Esophagus squamous epithelium (tissue), 5 donors: ENCODE measurements around the gene TECPR2. TPM values are rescaled to one million over a fixed set of nuclear protein-coding genes. Genes with fewer than 3 reads are reported as not detected.

Experiments
- DNase-seq: peaks from one replicate; lab custom pipeline; 2025; lab: John Stamatoyannopoulos, UW
- H3K27ac ChIP-seq, 4 donors: fragments of 200-600 bp; sonication (generic); one replicate each; pipeline ENCODE4 v1.5.1; 2016 to 2019; ENCODE audit warnings: mild to moderate bottlenecking in 1 of 4
- H3K27me3 ChIP-seq, 4 donors: fragments of 200-600 bp; sonication (generic); 1 replicate in 3 of 4; 2 replicates in 1 of 4; pipeline versions ENCODE4 v1.5.1 to v1.6.0; 2017 to 2021; ENCODE audit warnings: antibody characterized with exemption in 1 of 4
- H3K36me3 ChIP-seq, 3 donors: fragments of 200-600 bp; sonication (generic); one replicate each; pipeline ENCODE4 v1.5.1; 2016 to 2019
- H3K4me1 ChIP-seq, 3 donors: fragments of 200-600 bp; sonication (generic); one replicate each; pipeline ENCODE4 v1.5.1; 2017 to 2019
- H3K4me3 ChIP-seq, 4 donors: fragments of 200-600 bp; sonication (generic); 1 replicate in 3 of 4; 2 replicates in 1 of 4; pipeline ENCODE4 v1.5.1; 2016 to 2019; ENCODE audit warnings: mild to moderate bottlenecking in 2 of 4, moderate library complexity in 1 of 4
- H3K9me3 ChIP-seq, 3 donors: fragments of 200-600 bp; sonication (generic); one replicate each; pipeline ENCODE4 v1.5.1; 2016 to 2019
- POLR2A ChIP-seq, 4 donors: fragments of 450-650 bp; IDR thresholded peaks; one replicate each; pipeline ENCODE4 v1.6.1; 2017; ENCODE audit warnings: antibody characterized with exemption in 4 of 4, mild to moderate bottlenecking in 4 of 4, moderate library complexity in 3 of 4
- WGBS, 2 donors: methylation state at CpG; one replicate each; pipeline ENCODE4 v1.1.5; 2018; 5-methylcytosine and 5-hydroxymethylcytosine counted together
- intact Hi-C: fragments of 100-400 bp; cut with DNase I; formaldehyde crosslinking; loops from one replicate; pipeline ENCODE4 v1.15.0; 2022
- total RNA-seq, 4 donors: library from RNA; depleted of rRNA; stranded (reverse); fragments of >200 nt; gene quantifications; one replicate each; pipeline ENCODE4 v1.1.0, GENCODE V29; 2016
- TF ChIP-seq, protein P1 (sequence below), 6 experiments: fragments of 450-650 bp in 4 of 6; fragments of 200-600 bp in 2 of 6; sonication (generic) in 2 of 6; IDR thresholded peaks; one replicate each; pipeline ENCODE4 v1.5.1; 2016 to 2019; ENCODE audit warnings: antibody characterized with exemption in 6 of 6, mild to moderate bottlenecking in 4 of 6, moderate library complexity in 4 of 6
- donor health status: DM: yes; HTN: yes; CAD: no.

TECPR2 gene
- total RNA-seq, 4 donors from 2014 or later = 5.4 to 18.1 (median 12.9) TPM

DNA sequence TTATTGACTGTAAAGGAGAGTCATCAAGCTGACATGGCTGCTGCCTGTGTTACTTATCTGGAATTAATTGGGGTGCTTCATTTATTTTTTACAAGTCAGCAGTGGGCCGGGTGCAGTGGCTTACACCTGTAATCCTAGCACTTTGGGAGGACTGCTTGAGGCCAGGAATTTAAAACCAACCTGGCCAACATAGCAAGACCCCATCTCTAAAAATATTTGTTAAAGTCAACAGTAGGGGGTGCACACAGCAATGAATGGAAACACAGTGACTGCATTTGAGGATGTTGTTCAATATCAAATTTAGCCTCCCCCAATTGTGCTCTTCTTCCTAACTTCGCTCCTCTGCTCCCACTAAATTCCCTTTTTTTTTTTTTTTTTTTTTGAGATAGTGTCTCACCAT lies 94.8 kb downstream of the TECPR2 start:
- Histone ChIP-seq H3K9me3 (no peaks in the 10 kb centered on the region), H3K4me3 (no peak overlapping the region), H3K36me3 (peaks cover 3 to 73% (median 3%) of the 10 kb centered on the region in 3 donors), H3K27me3 (no peaks in the 10 kb centered on the region), H3K4me1 (no peaks in the 10 kb centered on the region), H3K27ac (no peak overlapping the region)
- TF ChIP-seq POLR2A (IDR thresholded peaks at IDR 0.05) = no peak
- TF ChIP-seq, protein P1, sequence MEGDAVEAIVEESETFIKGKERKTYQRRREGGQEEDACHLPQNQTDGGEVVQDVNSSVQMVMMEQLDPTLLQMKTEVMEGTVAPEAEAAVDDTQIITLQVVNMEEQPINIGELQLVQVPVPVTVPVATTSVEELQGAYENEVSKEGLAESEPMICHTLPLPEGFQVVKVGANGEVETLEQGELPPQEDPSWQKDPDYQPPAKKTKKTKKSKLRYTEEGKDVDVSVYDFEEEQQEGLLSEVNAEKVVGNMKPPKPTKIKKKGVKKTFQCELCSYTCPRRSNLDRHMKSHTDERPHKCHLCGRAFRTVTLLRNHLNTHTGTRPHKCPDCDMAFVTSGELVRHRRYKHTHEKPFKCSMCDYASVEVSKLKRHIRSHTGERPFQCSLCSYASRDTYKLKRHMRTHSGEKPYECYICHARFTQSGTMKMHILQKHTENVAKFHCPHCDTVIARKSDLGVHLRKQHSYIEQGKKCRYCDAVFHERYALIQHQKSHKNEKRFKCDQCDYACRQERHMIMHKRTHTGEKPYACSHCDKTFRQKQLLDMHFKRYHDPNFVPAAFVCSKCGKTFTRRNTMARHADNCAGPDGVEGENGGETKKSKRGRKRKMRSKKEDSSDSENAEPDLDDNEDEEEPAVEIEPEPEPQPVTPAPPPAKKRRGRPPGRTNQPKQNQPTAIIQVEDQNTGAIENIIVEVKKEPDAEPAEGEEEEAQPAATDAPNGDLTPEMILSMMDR (IDR thresholded peaks at IDR 0.05) = no peak
- intact Hi-C loops = no loop called here
- no peak for DNase-seq
- 47 to 92% methylated on average over 2 of the region's 2 CpGs for WGBS, 2 donors

- peaks cover 0 to 62% (median 3%) of the 10 kb centered on the region in 3 donors for H3K36me3 ChIP-seq
- 76 to 82% methylated on average over 14 of the region's 14 CpGs for WGBS, 2 donors
- no peak for DNase-seq
- no peaks in the 10 kb centered on the region for H3K27me3 ChIP-seq
- H3K9me3 ChIP-seq = no peaks in the 10 kb centered on the region
- H3K27ac ChIP-seq = no peak overlapping the region
- intact Hi-C loops = no loop called here
- no peak overlapping the region for H3K4me3 ChIP-seq
- no peaks in the 10 kb centered on the region for H3K4me1 ChIP-seq
- TF ChIP-seq, protein P1 (IDR thresholded peaks at IDR 0.05) = no peak
- no peak for TF ChIP-seq POLR2A (IDR thresholded peaks at IDR 0.05)
Observed at GRCh38 chr14:102461490-102462338, 99.0 kb downstream of the TECPR2 start.

GRCh38 chr14:102462391-102462790 lies 99.7 kb downstream of the TECPR2 start:
- H3K27me3 ChIP-seq = no peaks in the 10 kb centered on the region
- intact Hi-C loops = no loop called here
- H3K4me3 ChIP-seq = no peak overlapping the region
- no peak for TF ChIP-seq POLR2A (IDR thresholded peaks at IDR 0.05)
- TF ChIP-seq, protein P1 (IDR thresholded peaks at IDR 0.05) = no peak
- DNase-seq = no peak
- no peak overlapping the region for H3K27ac ChIP-seq
- no peaks in the 10 kb centered on the region for H3K4me1 ChIP-seq
- peaks cover 0 to 61% (median 3%) of the 10 kb centered on the region in 3 donors for H3K36me3 ChIP-seq
- H3K9me3 ChIP-seq = no peaks in the 10 kb centered on the region
- WGBS, 2 donors = 87 to 93% methylated on average over 2 to 4 of the region's 4 CpGs

- H3K27me3 ChIP-seq = no peaks in the 10 kb centered on the region
- intact Hi-C loops = no loop called here
- H3K4me3 ChIP-seq = no peak overlapping the region
- 94 to 95% methylated on average over 4 of the region's 4 CpGs for WGBS, 2 donors
- no peak for TF ChIP-seq POLR2A (IDR thresholded peaks at IDR 0.05)
- TF ChIP-seq, protein P1 (IDR thresholded peaks at IDR 0.05) = no peak
- no peak for DNase-seq
- peaks cover 0 to 58% (median 0%) of the 10 kb centered on the region in 3 donors for H3K36me3 ChIP-seq
- H3K27ac ChIP-seq = no peak overlapping the region
- H3K4me1 ChIP-seq = peaks cover 0 to 5% (median 0%) of the 10 kb centered on the region in 3 donors
- H3K9me3 ChIP-seq = no peaks in the 10 kb centered on the region
Observed at GRCh38 chr14:102464006-102464405, 101.3 kb downstream of the TECPR2 start.

- Histone ChIP-seq H3K9me3 (no peaks in the 10 kb centered on the region), H3K36me3 (peaks cover 0 to 50% (median 0%) of the 10 kb centered on the region in 3 donors), H3K27me3 (no peaks in the 10 kb centered on the region), H3K4me3 (no peak overlapping the region), H3K27ac (no peak overlapping the region), H3K4me1 (peaks cover 0 to 13% (median 0%) of the 10 kb centered on the region in 3 donors)
- TF ChIP-seq POLR2A (IDR thresholded peaks at IDR 0.05) = no peak
- TF ChIP-seq, protein P1 (IDR thresholded peaks at IDR 0.05) = no peak
- DNase-seq = no peak
- 75 to 86% methylated on average over 4 to 5 of the region's 6 CpGs for WGBS, 2 donors
- intact Hi-C loops = no loop called here
Observed at GRCh38 chr14:102464846-102465341, 102.2 kb downstream of the TECPR2 start.
